PC-3 (cell line): ENCODE data around the gene TMTC2. TPM values are rescaled to one million over a fixed set of nuclear protein-coding genes. Genes with fewer than 3 reads are reported as not detected.
A peak's percentile ranks its signal among the peaks of the same experiment; 100 is the strongest.

Experiments used
- ATAC-seq: fragments of 200-7000 bp; cut with Tn5 transposase; 2 replicates; pipeline ENCODE4 v1.9.1; 2020; ENCODE audit warnings: mild to moderate bottlenecking, moderate library complexity
- BruUV-seq: library from RNA; stranded (reverse); fragments of 400-500 nt; replicated peaks from 2 replicates; lab custom pipeline; 2021; lab: Mats Ljungman, UMichigan
- CTCF ChIA-PET: fragments of 300-600 bp; sonication (Branson Sonifier 250); formaldehyde crosslinking; loops from one replicate; lab custom pipeline; 2022; ENCODE audit warnings: antibody characterized with exemption; lab: Charles Lee
- POLR2A ChIA-PET: fragments of 300-600 bp; sonication (Branson Sonifier 250); formaldehyde crosslinking; loops from one replicate; lab custom pipeline; 2022; ENCODE audit warnings: antibody characterized with exemption; ENCODE audit not compliant: unreplicated experiment; lab: Charles Lee
- DNase-seq: peaks from one replicate; pipeline ENCODE4 v3.0.0-alpha.2; 2015
- H2AFZ ChIP-seq: fragments of 300-600 bp; sonication (generic); 2 replicates; pipeline ENCODE4 v1.6.0; 2016; ENCODE audit warnings: antibody characterized with exemption, low read length
- H3F3A ChIP-seq: fragments of 300-600 bp; sonication (generic); one replicate; pipeline ENCODE4 v1.6.0; 2017; ENCODE audit warnings: antibody characterized with exemption, low read length, control low read depth, mild to moderate bottlenecking; ENCODE audit not compliant: unreplicated experiment
- H3K27ac ChIP-seq: fragments of 300-600 bp; sonication (generic); 2 replicates; pipeline ENCODE4 v1.5.1; 2016; ENCODE audit warnings: mild to moderate bottlenecking, low read length
- H3K27me3 ChIP-seq: fragments of 300-600 bp; sonication (generic); 2 replicates; pipeline ENCODE4 v1.6.1; 2016; ENCODE audit warnings: low read length, mixed read lengths
- H3K36me3 ChIP-seq: fragments of 300-600 bp; sonication (generic); 2 replicates; pipeline ENCODE4 v1.6.1; 2016; ENCODE audit warnings: low read depth, mixed run types, low read length, mixed read lengths
- H3K4me1 ChIP-seq: fragments of 300-600 bp; sonication (generic); 2 replicates; pipeline ENCODE4 v1.5.1; 2016; ENCODE audit warnings: low read length; ENCODE audit not compliant: insufficient read depth
- H3K4me2 ChIP-seq: fragments of 300-600 bp; sonication (generic); 2 replicates; pipeline ENCODE4 v1.6.0; 2016; ENCODE audit warnings: low read length
- H3K4me3 ChIP-seq: fragments of 300-600 bp; sonication (generic); 2 replicates; pipeline ENCODE4 v1.5.1; 2016; ENCODE audit warnings: mild to moderate bottlenecking, low read length, mixed read lengths
- H3K79me2 ChIP-seq: fragments of 300-600 bp; sonication (generic); 2 replicates; pipeline ENCODE4 v1.6.1; 2017; ENCODE audit warnings: low read length, mixed read lengths
- H3K9ac ChIP-seq: fragments of 300-600 bp; sonication (generic); 2 replicates; pipeline ENCODE4 v1.6.0; 2016; ENCODE audit warnings: mild to moderate bottlenecking, low read length
- H3K9me2 ChIP-seq: fragments of 300-600 bp; sonication (generic); replicated peaks from 2 replicates; pipeline ENCODE4 v1.6.1; 2016; ENCODE audit warnings: mixed run types, low read length, mixed read lengths
- H3K9me3 ChIP-seq: fragments of 300-600 bp; sonication (generic); 2 replicates; pipeline ENCODE4 v1.6.1; 2016; ENCODE audit warnings: low read length, mixed read lengths
- H4K20me1 ChIP-seq: fragments of 300-600 bp; sonication (generic); 2 replicates; pipeline ENCODE4 v1.6.1; 2016; ENCODE audit warnings: low read length, mixed read lengths
- EZH2 ChIP-seq: fragments of 300-600 bp; sonication (generic); IDR thresholded peaks from one replicate; pipeline ENCODE4 v1.6.1; 2017; ENCODE audit warnings: antibody characterized with exemption, mild to moderate bottlenecking, low read length; ENCODE audit not compliant: unreplicated experiment
- EZH2phosphoT487 ChIP-seq: fragments of 300-600 bp; sonication (generic); IDR thresholded peaks from 2 replicates; pipeline ENCODE4 v1.6.1; 2018; ENCODE audit warnings: mild to moderate bottlenecking, antibody characterized with exemption, low read length, borderline replicate concordance
- intact Hi-C: fragments of 100-400 bp; cut with micrococcal nuclease; formaldehyde crosslinking; loops from 2 replicates; pipeline ENCODE4 v1.9.0; 2023
- total RNA-seq: library from RNA; depleted of rRNA; stranded (reverse); fragments of >200 nt; gene quantifications from 2 replicates; pipeline ENCODE4 v1.2.3, GENCODE V29; 2014
- TF ChIP-seq, protein P1 (sequence below): fragments of 300-600 bp; sonication (generic); conservative IDR thresholded peaks from 2 replicates; pipeline ENCODE4 v1.5.1; 2017; ENCODE audit warnings: antibody characterized with exemption, low read depth, mild to moderate bottlenecking, low read length

Gene TMTC2
- total RNA-seq, 1 experiment from 2014 or later, result 10.7 TPM

- Histone ChIP-seq H4K20me1 (no peaks in the 10 kb centered on the region), H3K4me2 (peak overlapping the region; percentile 61), H3K9me2 (no peaks in the 10 kb centered on the region), H3F3A (no peaks in the 10 kb centered on the region), H3K36me3 (no peaks in the 10 kb centered on the region), H3K9ac (no peak overlapping the region), H3K4me3 (no peak overlapping the region), H3K4me1 (peaks cover 28% of the 10 kb centered on the region), H3K27me3 (no peaks in the 10 kb centered on the region), H2AFZ (no peak overlapping the region), H3K79me2 (no peaks in the 10 kb centered on the region), H3K9me3 (no peaks in the 10 kb centered on the region), H3K27ac (peak overlapping the region; percentile 57)
- CTCF ChIA-PET, result interaction anchor here (0.6 to 1.2 kb wide), 2 partner anchors 273 to 601 kb away, joined by 3 to 4 read pairs; partner anchors contain the start of genes CCDC59, METTL25 and TMTC2
- POLR2A ChIA-PET, result no interaction called here
- DNase-seq, result peak; percentile 74
- TF ChIP-seq, protein P1, sequence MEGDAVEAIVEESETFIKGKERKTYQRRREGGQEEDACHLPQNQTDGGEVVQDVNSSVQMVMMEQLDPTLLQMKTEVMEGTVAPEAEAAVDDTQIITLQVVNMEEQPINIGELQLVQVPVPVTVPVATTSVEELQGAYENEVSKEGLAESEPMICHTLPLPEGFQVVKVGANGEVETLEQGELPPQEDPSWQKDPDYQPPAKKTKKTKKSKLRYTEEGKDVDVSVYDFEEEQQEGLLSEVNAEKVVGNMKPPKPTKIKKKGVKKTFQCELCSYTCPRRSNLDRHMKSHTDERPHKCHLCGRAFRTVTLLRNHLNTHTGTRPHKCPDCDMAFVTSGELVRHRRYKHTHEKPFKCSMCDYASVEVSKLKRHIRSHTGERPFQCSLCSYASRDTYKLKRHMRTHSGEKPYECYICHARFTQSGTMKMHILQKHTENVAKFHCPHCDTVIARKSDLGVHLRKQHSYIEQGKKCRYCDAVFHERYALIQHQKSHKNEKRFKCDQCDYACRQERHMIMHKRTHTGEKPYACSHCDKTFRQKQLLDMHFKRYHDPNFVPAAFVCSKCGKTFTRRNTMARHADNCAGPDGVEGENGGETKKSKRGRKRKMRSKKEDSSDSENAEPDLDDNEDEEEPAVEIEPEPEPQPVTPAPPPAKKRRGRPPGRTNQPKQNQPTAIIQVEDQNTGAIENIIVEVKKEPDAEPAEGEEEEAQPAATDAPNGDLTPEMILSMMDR, result no peak
- no peak for TF ChIP-seq EZH2phosphoT487
- TF ChIP-seq EZH2, result no peak
- BruUV-seq, result no TSS peak
- intact Hi-C loops, result loop anchor here (1.0 kb wide), 1 partner anchor 273 kb away; the partner anchor contains the start of gene TMTC2
- peak; percentile 80 for ATAC-seq
These were observed 272.3 kb downstream of the TMTC2 start for GRCh38 chr12:82958966-82959365.

DNA sequence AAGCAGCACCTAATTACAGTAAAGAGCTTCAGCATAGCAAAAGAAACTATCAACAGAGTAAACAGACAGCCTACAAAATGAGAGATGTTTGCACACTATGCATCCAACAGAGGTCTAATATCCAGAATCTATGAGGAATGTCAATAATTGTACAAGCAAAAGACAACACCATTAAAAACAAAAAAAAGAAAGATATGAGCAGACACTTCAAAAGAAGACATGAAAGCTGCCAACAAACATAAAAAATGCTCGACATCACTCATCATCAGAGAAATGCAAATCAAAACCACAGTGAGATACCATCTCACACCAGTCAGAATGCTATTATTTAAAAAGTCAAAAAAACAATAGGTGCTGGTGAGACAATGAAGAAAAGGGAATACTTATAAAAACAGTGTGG lies 273.1 kb downstream of the TMTC2 start:
- intact Hi-C loops, result loop anchor here (1.0 kb wide), 1 partner anchor 274 kb away; the partner anchor contains the start of gene TMTC2
- Histone ChIP-seq H3K27ac (peak overlapping the region; percentile 43), H3K4me2 (peak overlapping the region; percentile 61), H3K36me3 (no peaks in the 10 kb centered on the region), H3K27me3 (no peaks in the 10 kb centered on the region), H3F3A (no peaks in the 10 kb centered on the region), H3K4me3 (no peak overlapping the region), H3K79me2 (no peaks in the 10 kb centered on the region), H2AFZ (no peak overlapping the region), H4K20me1 (no peaks in the 10 kb centered on the region), H3K9ac (no peak overlapping the region), H3K9me2 (no peaks in the 10 kb centered on the region), H3K9me3 (no peaks in the 10 kb centered on the region), H3K4me1 (peaks cover 28% of the 10 kb centered on the region)
- no TSS peak for BruUV-seq
- ATAC-seq (peak; percentile 74), DNase-seq (peak; percentile 39)
- ChIA-PET CTCF (interaction anchor here (1.2 kb wide), 1 partner anchor 274 kb away, joined by 4 read pairs; the partner anchor contains the start of gene TMTC2), POLR2A (no interaction called here)
- TF ChIP-seq EZH2, result no peak
- TF ChIP-seq, protein P1, result no peak

DNA sequence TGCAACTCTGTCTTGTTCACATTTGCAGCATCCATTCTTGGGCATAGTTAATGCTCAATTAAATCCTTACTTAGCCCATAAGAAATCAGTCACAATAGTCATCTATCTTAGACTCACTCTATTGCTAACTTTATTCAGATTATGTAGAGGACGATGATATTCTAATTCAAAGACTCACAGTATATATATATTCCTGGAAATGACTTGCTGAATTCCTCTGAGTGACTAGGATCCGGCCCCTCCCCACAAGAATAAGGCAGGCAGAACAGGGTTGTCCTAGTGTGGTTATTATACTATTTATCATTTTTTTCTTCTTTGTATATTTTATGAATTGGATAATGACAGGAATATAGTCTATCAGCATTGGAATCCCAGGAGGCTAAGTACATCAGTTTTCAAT lies 275.1 kb downstream of the TMTC2 start:
- Histone ChIP-seq H3K4me1 (peaks cover 28% of the 10 kb centered on the region), H3K4me3 (no peak overlapping the region), H3K27ac (no peak overlapping the region), H3F3A (no peaks in the 10 kb centered on the region), H2AFZ (no peak overlapping the region), H3K27me3 (no peaks in the 10 kb centered on the region), H3K4me2 (no peak overlapping the region), H3K36me3 (no peaks in the 10 kb centered on the region), H3K79me2 (no peaks in the 10 kb centered on the region), H3K9me3 (no peaks in the 10 kb centered on the region), H3K9ac (no peak overlapping the region), H4K20me1 (no peaks in the 10 kb centered on the region), H3K9me2 (no peaks in the 10 kb centered on the region)
- ChIA-PET CTCF (no interaction called here), POLR2A (no interaction called here)
- intact Hi-C loops, result no loop called here
- DNase-seq (no peak), ATAC-seq (no peak)
- no TSS peak for BruUV-seq
- TF ChIP-seq, protein P1, result no peak
- no peak for TF ChIP-seq EZH2
- no peak for TF ChIP-seq EZH2phosphoT487
